GM12872 (cell line): ENCODE measurements around the gene TSPAN9.

Source experiments
- CTCF ChIP-seq: IDR thresholded peaks from 3 replicates; pipeline ENCODE4 v1.5.1; 2011; ENCODE audit warnings: low read depth, mild to moderate bottlenecking, low read length, moderate library complexity; ENCODE audit not compliant: insufficient read depth

The TSPAN9 gene

GRCh38 chr12:3299929-3300832 lies 223.0 kb downstream of the TSPAN9 start:
- peak; percentile 97 for TF ChIP-seq CTCF

- no peak for TF ChIP-seq CTCF
These were observed 223.7 kb downstream of the TSPAN9 start for GRCh38 chr12:3300833-3301401.

- TF ChIP-seq CTCF, result no peak
These were observed 225.3 kb downstream of the TSPAN9 start for GRCh38 chr12:3302401-3303041.

GRCh38 chr12:3303410-3304136 lies 226.4 kb downstream of the TSPAN9 start:
- no peak for TF ChIP-seq CTCF

GRCh38 chr12:3304436-3305165 lies 227.4 kb downstream of the TSPAN9 start:
- no peak for TF ChIP-seq CTCF

- TF ChIP-seq CTCF, result no peak
These were observed 228.3 kb downstream of the TSPAN9 start for GRCh38 chr12:3305464-3305863.
